HG02885 (cell line): Measurements from ENCODE around the gene A2M.

Experiments
- ATAC-seq: cut with Tn5 transposase; IDR thresholded peaks from one replicate; pipeline ENCODE4 v1.9.1; 2021; ENCODE audit warnings: mild to moderate bottlenecking; ENCODE audit not compliant: unreplicated experiment, poor library complexity

Gene A2M

GRCh38 chr12:9123781-9124382, 8.2 kb upstream of the A2M start:
- ATAC-seq: no peak

GRCh38 chr12:9122091-9122609, 6.4 kb upstream of the A2M start:
- no peak for ATAC-seq

- ATAC-seq: no peak
Measured at GRCh38 chr12:9120487-9121184, 4.9 kb upstream of the A2M start.

GRCh38 chr12:9118158-9118557, 2.4 kb upstream of the A2M start:
- ATAC-seq: no peak

GRCh38 chr12:9114946-9115345, 773 bp downstream of the A2M start:
- no peak for ATAC-seq

- ATAC-seq: no peak
Measured at GRCh38 chr12:9113987-9114309, 1.8 kb downstream of the A2M start.

- no peak for ATAC-seq
Measured at GRCh38 chr12:9113296-9113986, 2.3 kb downstream of the A2M start.

GRCh38 chr12:9112076-9112853, 3.5 kb downstream of the A2M start:
- no peak for ATAC-seq

- no peak for ATAC-seq
Measured at GRCh38 chr12:9111525-9111924, 4.2 kb downstream of the A2M start.

GRCh38 chr12:9109737-9110491, 5.8 kb downstream of the A2M start:
- no peak for ATAC-seq

- no peak for ATAC-seq
Measured at GRCh38 chr12:9109213-9109522, 6.6 kb downstream of the A2M start.

- ATAC-seq: no peak
Measured at GRCh38 chr12:9108504-9109212, 7.1 kb downstream of the A2M start.

- ATAC-seq: no peak
Measured at GRCh38 chr12:9107542-9107873, 8.2 kb downstream of the A2M start.

GRCh38 chr12:9106610-9107541, 8.8 kb downstream of the A2M start:
- ATAC-seq: no peak

GRCh38 chr12:9106067-9106466, 9.7 kb downstream of the A2M start:
- no peak for ATAC-seq

- no peak for ATAC-seq
Measured at GRCh38 chr12:9104767-9105423, 10.8 kb downstream of the A2M start.

- ATAC-seq: no peak
Measured at GRCh38 chr12:9104087-9104486, 11.6 kb downstream of the A2M start.
